OCI-LY7 (cell line): Measurements from ENCODE around the gene PNRC1.

Experiments
- EZH2phosphoT487 ChIP-seq: fragments of 200-600 bp; sonication (generic); IDR thresholded peaks from 2 replicates; pipeline ENCODE4 v1.6.1; 2018; ENCODE audit warnings: low read depth, borderline replicate concordance, mild to moderate bottlenecking, mixed run types, antibody characterized with exemption, low read length, moderate library complexity, mixed read lengths
- TF ChIP-seq, protein P1 (sequence below): fragments of 200-600 bp; sonication (generic); conservative IDR thresholded peaks from 2 replicates; pipeline ENCODE4 v1.5.1; 2014; ENCODE audit warnings: mild to moderate bottlenecking, antibody characterized with exemption, low read length, moderate library complexity, mixed read lengths

DNA sequence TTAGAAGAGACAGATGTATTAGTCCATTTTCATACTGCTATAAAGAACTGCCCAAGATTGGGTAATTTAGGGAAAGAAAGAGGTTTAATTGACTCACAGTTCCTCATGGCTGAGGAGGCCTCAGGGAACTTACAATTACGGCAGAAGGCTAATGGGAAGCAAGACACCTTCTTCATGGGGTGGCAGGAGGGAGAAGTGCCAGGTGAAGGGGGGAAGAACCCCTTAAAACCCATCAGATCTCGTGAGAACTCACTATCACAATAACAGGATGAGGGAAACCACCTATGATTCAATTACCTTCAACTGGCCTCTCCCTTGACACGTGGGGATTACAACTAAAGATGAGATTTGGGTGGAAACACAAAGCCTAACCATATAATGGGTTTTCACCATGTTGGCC, 28.9 kb upstream of the PNRC1 start:
- TF ChIP-seq, protein P1, sequence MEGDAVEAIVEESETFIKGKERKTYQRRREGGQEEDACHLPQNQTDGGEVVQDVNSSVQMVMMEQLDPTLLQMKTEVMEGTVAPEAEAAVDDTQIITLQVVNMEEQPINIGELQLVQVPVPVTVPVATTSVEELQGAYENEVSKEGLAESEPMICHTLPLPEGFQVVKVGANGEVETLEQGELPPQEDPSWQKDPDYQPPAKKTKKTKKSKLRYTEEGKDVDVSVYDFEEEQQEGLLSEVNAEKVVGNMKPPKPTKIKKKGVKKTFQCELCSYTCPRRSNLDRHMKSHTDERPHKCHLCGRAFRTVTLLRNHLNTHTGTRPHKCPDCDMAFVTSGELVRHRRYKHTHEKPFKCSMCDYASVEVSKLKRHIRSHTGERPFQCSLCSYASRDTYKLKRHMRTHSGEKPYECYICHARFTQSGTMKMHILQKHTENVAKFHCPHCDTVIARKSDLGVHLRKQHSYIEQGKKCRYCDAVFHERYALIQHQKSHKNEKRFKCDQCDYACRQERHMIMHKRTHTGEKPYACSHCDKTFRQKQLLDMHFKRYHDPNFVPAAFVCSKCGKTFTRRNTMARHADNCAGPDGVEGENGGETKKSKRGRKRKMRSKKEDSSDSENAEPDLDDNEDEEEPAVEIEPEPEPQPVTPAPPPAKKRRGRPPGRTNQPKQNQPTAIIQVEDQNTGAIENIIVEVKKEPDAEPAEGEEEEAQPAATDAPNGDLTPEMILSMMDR: no peak
- no peak for TF ChIP-seq EZH2phosphoT487
